CD4-positive, CD25-positive, alpha-beta regulatory T cell (primary cell): ENCODE data around the gene GABBR1. TPM values are rescaled to one million over a fixed set of nuclear protein-coding genes. Genes with fewer than 3 reads are reported as not detected.

Source experiments
- ATAC-seq, 2 donors: fragments of 150-1000 bp; cut with Tn5 transposase; one replicate each; pipeline ENCODE4 v1.10.0; 2021; ENCODE audit warnings: low read depth in 2 of 2, moderate number of reproducible peaks in 2 of 2, moderate library complexity in 1 of 2
- DNase-seq, 3 donors: peaks; one replicate each; pipeline versions ENCODE4 v3.0.0 to v3.0.0-alpha.2; 2012 to 2022; ENCODE audit warnings: mixed read lengths in 1 of 3
- H3K27ac ChIP-seq: one replicate; pipeline ENCODE4 v1.7.0; 2013; ENCODE audit warnings: mild to moderate bottlenecking, low read length; ENCODE audit not compliant: insufficient read depth, poor library complexity, severe bottlenecking
- H3K27me3 ChIP-seq: one replicate; pipeline ENCODE4 v1.7.0; 2013; ENCODE audit warnings: low read length; ENCODE audit not compliant: control insufficient read depth, insufficient read depth
- H3K36me3 ChIP-seq: one replicate; pipeline ENCODE4 v1.7.0; 2013; ENCODE audit warnings: mild to moderate bottlenecking, low read length, moderate library complexity; ENCODE audit not compliant: control insufficient read depth, insufficient read depth
- H3K4me1 ChIP-seq: 2 replicates; pipeline ENCODE4 v1.7.0; 2013; ENCODE audit warnings: mild to moderate bottlenecking, low read length; ENCODE audit not compliant: insufficient read depth, control insufficient read depth, poor library complexity, severe bottlenecking
- H3K4me3 ChIP-seq: one replicate; pipeline ENCODE4 v1.7.0; 2013; ENCODE audit warnings: low read depth, mild to moderate bottlenecking, low read length, moderate library complexity
- H3K9me3 ChIP-seq, 2 experiments: 1 replicate in 1 of 2; 2 replicates in 1 of 2; pipeline ENCODE4 v1.7.0; 2013; ENCODE audit warnings: low read length in 2 of 2, mild to moderate bottlenecking in 1 of 2, moderate library complexity in 1 of 2; ENCODE audit not compliant: control insufficient read depth in 2 of 2
- H3K27ac Mint-ChIP-seq, 3 donors: one replicate each; pipeline ENCODE4 v1.8.0; 2020 to 2022; ENCODE audit warnings: mild to moderate bottlenecking in 3 of 3, mixed read lengths in 3 of 3, moderate library complexity in 2 of 3
- H3K27me3 Mint-ChIP-seq: one replicate; pipeline ENCODE4 v1.8.0; 2022; ENCODE audit warnings: mild to moderate bottlenecking, mixed read lengths
- H3K36me3 Mint-ChIP-seq: one replicate; pipeline ENCODE4 v1.8.0; 2020; ENCODE audit warnings: mixed read lengths
- H3K4me1 Mint-ChIP-seq, 4 donors: one replicate each; pipeline ENCODE4 v1.8.0; 2020 to 2022; ENCODE audit warnings: mixed read lengths in 4 of 4, mild to moderate bottlenecking in 1 of 4
- H3K4me3 Mint-ChIP-seq, 4 donors: one replicate each; pipeline ENCODE4 v1.8.0; 2020 to 2022; ENCODE audit warnings: mild to moderate bottlenecking in 4 of 4, mixed read lengths in 4 of 4, moderate library complexity in 3 of 4
- H3K9me3 Mint-ChIP-seq, 7 donors: one replicate each; pipeline ENCODE4 v1.8.0; 2020 to 2022; ENCODE audit warnings: mixed read lengths in 7 of 7, mild to moderate bottlenecking in 3 of 7, moderate library complexity in 2 of 7
- polyA plus RNA-seq, 4 donors: library from polyadenylated mRNA; unstranded; fragments of 300-500 nt; fragmentation: Illumina TruSeq; gene quantifications; one replicate each; pipeline ENCODE4 v1.2.3, GENCODE V29; 2021
- total RNA-seq: library from RNA; stranded (reverse); gene quantifications from one replicate; pipeline ENCODE4 v1.2.3, GENCODE V29; 2022

Gene GABBR1
- total RNA-seq (56.3 TPM), polyA plus RNA-seq (1 to 10 TPM in 3 of 4 donors, under 1 TPM in 1; 0.60 to 1.8 (median 1.5) TPM)

- peaks cover 21 to 59% (median 38%) of the 10 kb centered on the region in 4 donors for H3K4me1 Mint-ChIP-seq
- Histone ChIP-seq H3K36me3 (no peaks in the 10 kb centered on the region), H3K27me3 (no peaks in the 10 kb centered on the region), H3K4me3 (peak within 1 kb of the TSS; percentile 67), H3K9me3 (no peaks in the 10 kb centered on the region), H3K4me1 (peaks cover 46% of the 10 kb centered on the region), H3K27ac (peak within 1 kb of the TSS; percentile 67)
- peak within 1 kb of the TSS; percentile 78 to 95 (median 89) for H3K27ac Mint-ChIP-seq
- no peaks in the 10 kb centered on the region for H3K9me3 Mint-ChIP-seq
- H3K4me3 Mint-ChIP-seq, result peak within 1 kb of the TSS; percentile 87 to 97 (median 90)
- DNase-seq, result peak; percentile 64 to 80 (median 75)
- no peaks in the 10 kb centered on the region for H3K36me3 Mint-ChIP-seq
- H3K27me3 Mint-ChIP-seq, result peaks cover 16% of the 10 kb centered on the region
- peak; percentile 75 to 80 for ATAC-seq
These were observed at the start of gene GABBR1 for GRCh38 chr6:29632789-29633533. Gene GABBR1, minus strand, starts transcription at chr6:29633183. Its CDS starts 798 bp downstream, at chr6:29632385.

GRCh38 chr6:29681811-29682210 is 48.8 kb upstream of the GABBR1 start:
- Mint-ChIP-seq H3K27ac (no peak overlapping the region), H3K9me3 (no peaks in the 10 kb centered on the region), H3K36me3 (no peaks in the 10 kb centered on the region), H3K4me1 (peaks cover 0 to 14% (median 8%) of the 10 kb centered on the region in 4 donors), H3K27me3 (peaks cover 38% of the 10 kb centered on the region), H3K4me3 (no peak overlapping the region)
- ATAC-seq, result no peak
- no peaks in the 10 kb centered on the region for H3K9me3 ChIP-seq
- DNase-seq, result no peak
- H3K4me1 ChIP-seq, result no peaks in the 10 kb centered on the region
- no peak overlapping the region for H3K4me3 ChIP-seq
- H3K27me3 ChIP-seq, result no peaks in the 10 kb centered on the region
- no peak overlapping the region for H3K27ac ChIP-seq
- H3K36me3 ChIP-seq, result no peaks in the 10 kb centered on the region

GRCh38 chr6:29680904-29681303 is 47.9 kb upstream of the GABBR1 start, which contains the start of gene ZFP57:
Gene ZFP57, minus strand, starts transcription at chr6:29681152. Its CDS starts 4,149 bp downstream, at chr6:29677003.
- H3K4me1 ChIP-seq, result no peaks in the 10 kb centered on the region
- Mint-ChIP-seq H3K4me1 (peaks cover 0 to 14% (median 8%) of the 10 kb centered on the region in 4 donors), H3K36me3 (no peaks in the 10 kb centered on the region), H3K27ac (no peak within 1 kb of the TSS), H3K27me3 (peaks cover 38% of the 10 kb centered on the region), H3K4me3 (peak within 1 kb of the TSS in 2 of 4 donors; percentile 78 to 84), H3K9me3 (no peaks in the 10 kb centered on the region)
- no peak within 1 kb of the TSS for H3K4me3 ChIP-seq
- DNase-seq (no peak), ATAC-seq (no peak)
- no peaks in the 10 kb centered on the region for H3K27me3 ChIP-seq
- H3K9me3 ChIP-seq, result no peaks in the 10 kb centered on the region
- no peaks in the 10 kb centered on the region for H3K36me3 ChIP-seq
- H3K27ac ChIP-seq, result no peak within 1 kb of the TSS

- no peaks in the 10 kb centered on the region for H3K27me3 ChIP-seq
- H3K4me3 Mint-ChIP-seq, result peak overlapping the region in 2 of 4 donors; percentile 78 to 84
- H3K4me1 ChIP-seq, result no peaks in the 10 kb centered on the region
- H3K36me3 ChIP-seq, result no peaks in the 10 kb centered on the region
- no peak for ATAC-seq
- no peak overlapping the region for H3K27ac ChIP-seq
- H3K27me3 Mint-ChIP-seq, result peaks cover 40% of the 10 kb centered on the region
- H3K9me3 Mint-ChIP-seq, result no peaks in the 10 kb centered on the region
- no peaks in the 10 kb centered on the region for H3K9me3 ChIP-seq
- H3K4me1 Mint-ChIP-seq, result peaks cover 0 to 14% (median 8%) of the 10 kb centered on the region in 4 donors
- no peak overlapping the region for H3K4me3 ChIP-seq
- peak in 1 of 3 donors; percentile 18 for DNase-seq
- no peaks in the 10 kb centered on the region for H3K36me3 Mint-ChIP-seq
- H3K27ac Mint-ChIP-seq, result no peak overlapping the region
These were observed 47.4 kb upstream of the GABBR1 start for GRCh38 chr6:29680416-29680815.

- no peak overlapping the region for H3K4me3 ChIP-seq
- H3K27me3 ChIP-seq, result no peaks in the 10 kb centered on the region
- H3K4me1 ChIP-seq, result no peaks in the 10 kb centered on the region
- H3K27ac Mint-ChIP-seq, result no peak overlapping the region
- no peaks in the 10 kb centered on the region for H3K36me3 Mint-ChIP-seq
- no peaks in the 10 kb centered on the region for H3K36me3 ChIP-seq
- peak overlapping the region in 2 of 4 donors; percentile 78 to 84 for H3K4me3 Mint-ChIP-seq
- ATAC-seq, result no peak
- H3K9me3 ChIP-seq, result no peaks in the 10 kb centered on the region
- DNase-seq, result no peak
- H3K9me3 Mint-ChIP-seq, result no peaks in the 10 kb centered on the region
- H3K4me1 Mint-ChIP-seq, result peaks cover 0 to 14% (median 8%) of the 10 kb centered on the region in 4 donors
- peaks cover 43% of the 10 kb centered on the region for H3K27me3 Mint-ChIP-seq
- no peak overlapping the region for H3K27ac ChIP-seq
These were observed 47.0 kb upstream of the GABBR1 start for GRCh38 chr6:29679962-29680361.

GRCh38 chr6:29678114-29678513 is 45.1 kb upstream of the GABBR1 start:
- peaks cover 0 to 14% (median 2%) of the 10 kb centered on the region in 4 donors for H3K4me1 Mint-ChIP-seq
- no peak overlapping the region for H3K4me3 Mint-ChIP-seq
- H3K9me3 ChIP-seq, result no peaks in the 10 kb centered on the region
- DNase-seq (no peak), ATAC-seq (no peak)
- H3K4me3 ChIP-seq, result no peak overlapping the region
- H3K27ac ChIP-seq, result no peak overlapping the region
- H3K36me3 ChIP-seq, result no peaks in the 10 kb centered on the region
- no peaks in the 10 kb centered on the region for H3K27me3 ChIP-seq
- H3K4me1 ChIP-seq, result no peaks in the 10 kb centered on the region
- H3K27me3 Mint-ChIP-seq, result peaks cover 35% of the 10 kb centered on the region
- no peaks in the 10 kb centered on the region for H3K36me3 Mint-ChIP-seq
- no peaks in the 10 kb centered on the region for H3K9me3 Mint-ChIP-seq
- no peak overlapping the region for H3K27ac Mint-ChIP-seq

- no peak overlapping the region for H3K27ac ChIP-seq
- H3K4me3 Mint-ChIP-seq, result no peak overlapping the region
- H3K4me1 ChIP-seq, result no peaks in the 10 kb centered on the region
- H3K27ac Mint-ChIP-seq, result peak overlapping the region in 1 of 3 donors; percentile 72
- ATAC-seq (no peak), DNase-seq (no peak)
- peaks cover 0 to 14% (median 2%) of the 10 kb centered on the region in 4 donors for H3K4me1 Mint-ChIP-seq
- no peaks in the 10 kb centered on the region for H3K9me3 ChIP-seq
- no peaks in the 10 kb centered on the region for H3K36me3 Mint-ChIP-seq
- H3K36me3 ChIP-seq, result no peaks in the 10 kb centered on the region
- H3K27me3 ChIP-seq, result no peaks in the 10 kb centered on the region
- H3K9me3 Mint-ChIP-seq, result no peaks in the 10 kb centered on the region
- H3K4me3 ChIP-seq, result no peak overlapping the region
- H3K27me3 Mint-ChIP-seq, result peaks cover 35% of the 10 kb centered on the region
These were observed 44.1 kb upstream of the GABBR1 start for GRCh38 chr6:29676981-29677601.
